ENCODE measurements around the gene UBR4. TPM values are rescaled to one million over a fixed set of nuclear protein-coding genes. Genes with fewer than 3 reads are reported as not detected.

UBR4 gene
- total and polyA plus RNA-seq, 2 of the 8 experiments (the other 6 are each of a cell fraction or from before 2014, with no cell fraction given), result 139 to 152 TPM

- Histone ChIP-seq H3K56ac (replicated peaks; ENCODE audit: insufficient read length, low read depth, low read length) (no peak overlapping the region), H3K18ac (ENCODE audit: extremely low read depth, low read length) (no peak overlapping the region), H3K9me3 (ENCODE audit: insufficient read depth in 2 of 2, low read depth in 1 of 2, low read length in 1 of 2) (no peaks in the 10 kb centered on the region), H3K79me2 (ENCODE audit: control insufficient read depth in 1 of 2, insufficient read depth in 2 of 2, low read length in 2 of 2) (no peaks in the 10 kb centered on the region), H2BK15ac (ENCODE audit: low read length) (no peak overlapping the region), H3K4me2 (ENCODE audit: insufficient read depth in 1 of 2, low read depth in 2 of 2, low read length in 2 of 2) (no peak overlapping the region), H3K79me1 (ENCODE audit: low read depth, low read length) (no peaks in the 10 kb centered on the region; the same call in 1 of the 2 replicates), H3K4me3 (ENCODE audit: extremely low read depth in 1 of 4, insufficient read depth in 2 of 4, low read depth in 3 of 4, low read length in 4 of 4) (no peak overlapping the region), H2BK12ac (ENCODE audit: low read depth, low read length) (no peak overlapping the region), H2BK120ac (replicated peaks; ENCODE audit: low read depth, low read length) (no peak overlapping the region), H4K8ac (ENCODE audit: extremely low read depth, insufficient read depth, low read length) (no peak overlapping the region), H4K5ac (ENCODE audit: insufficient read length, low read depth, low read length) (no peak overlapping the region), H3K27me3 (replicated peaks in 1 of 4; ENCODE audit: control insufficient read depth in 3 of 4, extremely low read depth in 1 of 4, insufficient read depth in 3 of 4, low read length in 3 of 4) (no peaks in the 10 kb centered on the region), H3K36me3 (ENCODE audit: control insufficient read depth in 2 of 4, insufficient read depth in 4 of 4, low read length in 3 of 4) (peaks cover 50 to 74% (median 70%) of the 10 kb centered on the region in 4 experiments), H2BK5ac (ENCODE audit: low read depth, low read length) (no peak overlapping the region), H3K4me1 (replicated peaks in 1 of 4; ENCODE audit: control insufficient read depth in 3 of 4, insufficient read depth in 4 of 4, low read length in 3 of 4) (no peaks in the 10 kb centered on the region), H3K23me2 (ENCODE audit: low read depth, low read length) (no peaks in the 10 kb centered on the region), H3K4ac (replicated peaks; ENCODE audit: insufficient read length, low read depth, low read length) (no peak overlapping the region), H3K14ac (ENCODE audit: insufficient read length) (no peak overlapping the region), H3K9ac (replicated peaks in 1 of 4; ENCODE audit: extremely low read depth in 1 of 4, low read depth in 3 of 4, low read length in 3 of 4) (no peak overlapping the region), H2BK20ac (ENCODE audit: low read length) (no peak overlapping the region), H2AFZ (ENCODE audit: low read length) (no peak overlapping the region), H2AK5ac (ENCODE audit: low read depth, low read length) (no peak overlapping the region), H3K27ac (ENCODE audit: low read depth, low read length) (no peak overlapping the region), H3K23ac (ENCODE audit: insufficient read length) (no peak overlapping the region), H4K20me1 (replicated peaks in 1 of 2; ENCODE audit: control insufficient read depth in 1 of 2, insufficient read depth in 2 of 2, low read length in 2 of 2) (peaks cover 2 to 7% of the 10 kb centered on the region in 2 experiments), H4K91ac (replicated peaks; ENCODE audit: insufficient read length, low read length) (no peak overlapping the region)
- no peak for DNase-seq (ENCODE audit: low read depth in 1 of 2, low spot score in 2 of 2)
- CTCF ChIA-PET (ENCODE audit: partially characterized antibody), result interaction anchor here (4.3 to 4.4 kb wide), 2 partner anchors 8 to 12 kb away, joined by 15 to 22 read pairs; no protein-coding TSS in a partner anchor
- no peak for FAIRE-seq
- 100% methylated on average over 3 of the region's 3 CpGs; no CpG with 5 or more reads in 1 of the 2 experiments for WGBS, 2 experiments (ENCODE audit: extremely low coverage in 1 of 2, insufficient coverage in 1 of 2, insufficient read length in 1 of 2, insufficient replicate concordance in 2 of 2, low coverage in 1 of 2, low lambda C conversion rate in 2 of 2, missing lambda C conversion rate in 1 of 2)
- POLR2A ChIA-PET (ENCODE audit: partially characterized antibody), result interaction anchor here (0.5 kb wide), 1 partner anchor 16 kb away, joined by 3 read pairs; no protein-coding TSS in a partner anchor
- TF ChIP-seq KDM4A (IDR thresholded peaks at IDR 0.05; ENCODE audit: low read depth, low read length, severe bottlenecking) (no peak), RAD21 (IDR thresholded peaks at IDR 0.05 in 1 of 2, conservative IDR thresholded peaks at IDR 0.05 in 1 of 2; ENCODE audit: low read depth in 2 of 2, low read length in 2 of 2) (no peak), SP4 (IDR thresholded peaks at IDR 0.05; ENCODE audit: low read length) (no peak)
Measured at GRCh38 chr1:19229229-19229628, 19.2 kb upstream of the UBR4 start.
